ENCODE data around the gene PTGES2. TPM values are rescaled to one million over a fixed set of nuclear protein-coding genes. Genes with fewer than 3 reads are reported as not detected.

Gene PTGES2
- total RNA-seq, 2 experiments from 2014 or later = 47.7 to 48.5 TPM

GRCh38 chr9:128104171-128104618 is 23.3 kb downstream of the PTGES2 start:
- intact Hi-C loops (cut with DNase I, micrococcal nuclease) = loop anchor here in 1 of 2 experiments (5.0 kb wide), 1 partner anchor 162 kb away; no protein-coding TSS in a partner anchor
- H3K4me3 Mint-ChIP-seq = no peak overlapping the region
- no peaks in the 10 kb centered on the region for H3K9me3 Mint-ChIP-seq (ENCODE audit: low read depth)
- ChIA-PET POLR2A (no interaction called here), CTCF (interaction anchor here (1.0 to 1.7 kb wide), 3 partner anchors 11 to 23 kb away, joined by 4 to 13 read pairs (median 6); no protein-coding TSS in a partner anchor)
- ATAC-seq (no peak), DNase-seq (no peak)
- H3K4me1 Mint-ChIP-seq = peaks cover 27% of the 10 kb centered on the region
- H3K27me3 Mint-ChIP-seq = no peaks in the 10 kb centered on the region
- H3K27ac Mint-ChIP-seq = no peak overlapping the region
- H3K36me3 Mint-ChIP-seq (ENCODE audit: low read depth) = peaks cover 44% of the 10 kb centered on the region

GRCh38 chr9:128103589-128103962 is 24.0 kb downstream of the PTGES2 start:
- ChIA-PET POLR2A (no interaction called here), CTCF (interaction anchor here (0.9 to 1.7 kb wide), 5 partner anchors 14 to 160 kb away, joined by 3 to 13 read pairs (median 3); no protein-coding TSS in a partner anchor)
- H3K9me3 Mint-ChIP-seq (ENCODE audit: low read depth) = no peaks in the 10 kb centered on the region
- H3K27ac Mint-ChIP-seq = peak overlapping the region; percentile 59
- peaks cover 33% of the 10 kb centered on the region for H3K4me1 Mint-ChIP-seq
- no peaks in the 10 kb centered on the region for H3K27me3 Mint-ChIP-seq
- DNase-seq (peak; percentile 69), ATAC-seq (peak; percentile 89)
- H3K4me3 Mint-ChIP-seq = no peak overlapping the region
- H3K36me3 Mint-ChIP-seq (ENCODE audit: low read depth) = peaks cover 44% of the 10 kb centered on the region
- intact Hi-C loops (cut with DNase I, micrococcal nuclease) = loop anchor here in 1 of 2 experiments (5.0 kb wide), 1 partner anchor 161 kb away; no protein-coding TSS in a partner anchor

GRCh38 chr9:128102861-128103588 is 24.5 kb downstream of the PTGES2 start:
- CTCF ChIA-PET = interaction anchor here (0.7 to 1.6 kb wide), 7 partner anchors 11 to 160 kb away, joined by 3 to 9 read pairs (median 3); no protein-coding TSS in a partner anchor
- POLR2A ChIA-PET = no interaction called here
- Mint-ChIP-seq H3K27ac (peak overlapping the region; percentile 59), H3K4me1 (peaks cover 38% of the 10 kb centered on the region), H3K4me3 (no peak overlapping the region), H3K9me3 (ENCODE audit: low read depth) (no peaks in the 10 kb centered on the region), H3K27me3 (no peaks in the 10 kb centered on the region), H3K36me3 (ENCODE audit: low read depth) (peaks cover 44% of the 10 kb centered on the region)
- intact Hi-C loops (cut with DNase I, micrococcal nuclease) = loop anchor here in 1 of 2 experiments (5.0 kb wide), 1 partner anchor 161 kb away; no protein-coding TSS in a partner anchor
- ATAC-seq = peak; percentile 6
- no peak for DNase-seq

- H3K36me3 Mint-ChIP-seq (ENCODE audit: low read depth) = peaks cover 41% of the 10 kb centered on the region
- H3K9me3 Mint-ChIP-seq (ENCODE audit: low read depth) = no peaks in the 10 kb centered on the region
- POLR2A ChIA-PET = no interaction called here
- CTCF ChIA-PET = interaction anchor here (0.7 to 1.6 kb wide), 4 partner anchors 10 to 158 kb away, joined by 3 to 9 read pairs (median 4); no protein-coding TSS in a partner anchor
- H3K27me3 Mint-ChIP-seq = no peaks in the 10 kb centered on the region
- no peak for DNase-seq
- no peak overlapping the region for H3K4me3 Mint-ChIP-seq
- intact Hi-C loops (cut with DNase I, micrococcal nuclease) = loop anchor here in 1 of 2 experiments (5.0 kb wide), 1 partner anchor 160 kb away; no protein-coding TSS in a partner anchor
- no peak overlapping the region for H3K27ac Mint-ChIP-seq
- no peak for ATAC-seq
- peaks cover 47% of the 10 kb centered on the region for H3K4me1 Mint-ChIP-seq
Observed at GRCh38 chr9:128102196-128102595, 25.3 kb downstream of the PTGES2 start.

GRCh38 chr9:128101690-128102089 is 25.8 kb downstream of the PTGES2 start:
- DNase-seq = no peak
- Mint-ChIP-seq H3K4me3 (no peak overlapping the region), H3K36me3 (ENCODE audit: low read depth) (peaks cover 38% of the 10 kb centered on the region), H3K27ac (no peak overlapping the region), H3K27me3 (no peaks in the 10 kb centered on the region), H3K9me3 (ENCODE audit: low read depth) (no peaks in the 10 kb centered on the region), H3K4me1 (peaks cover 52% of the 10 kb centered on the region)
- no peak for ATAC-seq
- intact Hi-C loops (cut with DNase I, micrococcal nuclease) = loop anchor here in 1 of 2 experiments (5.0 kb wide), 1 partner anchor 159 kb away; no protein-coding TSS in a partner anchor
- CTCF ChIA-PET = interaction anchor here (0.8 to 1.6 kb wide), 2 partner anchors 9 to 20 kb away, joined by 3 to 5 read pairs; no protein-coding TSS in a partner anchor
- POLR2A ChIA-PET = no interaction called here

GRCh38 chr9:128101231-128101661 is 26.3 kb downstream of the PTGES2 start:
- ChIA-PET CTCF (interaction anchor here (0.6 to 1.9 kb wide), 4 partner anchors 17 to 1601 kb away, joined by 3 to 9 read pairs (median 3); no protein-coding TSS in a partner anchor), POLR2A (interaction anchor here (1.1 to 1.2 kb wide), 2 partner anchors 10 to 146 kb away, joined by 3 read pairs; no protein-coding TSS in a partner anchor)
- intact Hi-C loops (cut with DNase I, micrococcal nuclease) = loop anchor here in 1 of 2 experiments (5.0 kb wide), 1 partner anchor 159 kb away; no protein-coding TSS in a partner anchor

GRCh38 chr9:128100581-128100980 is 26.9 kb downstream of the PTGES2 start:
- H3K27ac Mint-ChIP-seq = no peak overlapping the region
- ChIA-PET POLR2A (interaction anchor here (1.1 to 1.2 kb wide), 2 partner anchors 9 to 145 kb away, joined by 3 read pairs; no protein-coding TSS in a partner anchor), CTCF (interaction anchor here (0.6 to 1.9 kb wide), 5 partner anchors 14 to 1601 kb away, joined by 3 to 9 read pairs (median 3); partner anchors contain the start of gene NAIF1)
- H3K27me3 Mint-ChIP-seq = no peaks in the 10 kb centered on the region
- ATAC-seq (no peak), DNase-seq (no peak)
- peaks cover 54% of the 10 kb centered on the region for H3K4me1 Mint-ChIP-seq
- H3K4me3 Mint-ChIP-seq = no peak overlapping the region
- intact Hi-C loops (cut with DNase I, micrococcal nuclease) = loop anchor here in 1 of 2 experiments (5.0 kb wide), 1 partner anchor 158 kb away; no protein-coding TSS in a partner anchor
- H3K9me3 Mint-ChIP-seq (ENCODE audit: low read depth) = no peaks in the 10 kb centered on the region
- H3K36me3 Mint-ChIP-seq (ENCODE audit: low read depth) = peaks cover 33% of the 10 kb centered on the region

More at GRCh38 chr9:128101231-128101661, 26.3 kb downstream of the PTGES2 start:
- Mint-ChIP-seq H3K27me3 (no peaks in the 10 kb centered on the region), H3K4me1 (peaks cover 53% of the 10 kb centered on the region), H3K36me3 (ENCODE audit: low read depth) (peaks cover 35% of the 10 kb centered on the region), H3K27ac (no peak overlapping the region), H3K4me3 (no peak overlapping the region), H3K9me3 (ENCODE audit: low read depth) (no peaks in the 10 kb centered on the region)
- DNase-seq (no peak), ATAC-seq (no peak)

- no peak overlapping the region for H3K4me3 Mint-ChIP-seq
- H3K4me1 Mint-ChIP-seq = peaks cover 59% of the 10 kb centered on the region
- DNase-seq (no peak), ATAC-seq (no peak)
- peaks cover 31% of the 10 kb centered on the region for H3K36me3 Mint-ChIP-seq (ENCODE audit: low read depth)
- H3K9me3 Mint-ChIP-seq (ENCODE audit: low read depth) = no peaks in the 10 kb centered on the region
- no peaks in the 10 kb centered on the region for H3K27me3 Mint-ChIP-seq
- no peak overlapping the region for H3K27ac Mint-ChIP-seq
- POLR2A ChIA-PET = interaction anchor here (0.5 to 1.2 kb wide), 2 partner anchors 8 to 1795 kb away, joined by 3 read pairs; no protein-coding TSS in a partner anchor
- intact Hi-C loops (cut with DNase I, micrococcal nuclease) = loop anchor here in 1 of 2 experiments (5.0 kb wide), 1 partner anchor 158 kb away; no protein-coding TSS in a partner anchor
- CTCF ChIA-PET = interaction anchor here (0.6 to 1.9 kb wide), 7 partner anchors 14 to 1602 kb away, joined by 3 to 9 read pairs (median 3); partner anchors contain the start of gene NAIF1
Observed at GRCh38 chr9:128099932-128100491, 27.5 kb downstream of the PTGES2 start.

GRCh38 chr9:128099231-128099931 is 28.1 kb downstream of the PTGES2 start:
- no peak for DNase-seq
- no peak overlapping the region for H3K27ac Mint-ChIP-seq
- intact Hi-C loops (cut with DNase I, micrococcal nuclease) = no loop called here
- CTCF ChIA-PET = interaction anchor here (0.6 to 1.9 kb wide), 4 partner anchors 12 to 104 kb away, joined by 3 to 9 read pairs (median 4); no protein-coding TSS in a partner anchor
- H3K4me1 Mint-ChIP-seq = peaks cover 66% of the 10 kb centered on the region
- H3K27me3 Mint-ChIP-seq = no peaks in the 10 kb centered on the region
- H3K9me3 Mint-ChIP-seq (ENCODE audit: low read depth) = no peaks in the 10 kb centered on the region
- ATAC-seq = no peak
- peak overlapping the region; percentile 26 for H3K4me3 Mint-ChIP-seq
- POLR2A ChIA-PET = interaction anchor here (0.5 kb wide), 1 partner anchor 1796 kb away, joined by 3 read pairs; no protein-coding TSS in a partner anchor
- peaks cover 33% of the 10 kb centered on the region for H3K36me3 Mint-ChIP-seq (ENCODE audit: low read depth)

All from activated CD4-positive, alpha-beta T cell treated with anti-CD3 and anti-CD28 coated beads for 36 hours (primary cell).